Measurements from ENCODE around the gene CCDC158.

CCDC158 gene

DNA sequence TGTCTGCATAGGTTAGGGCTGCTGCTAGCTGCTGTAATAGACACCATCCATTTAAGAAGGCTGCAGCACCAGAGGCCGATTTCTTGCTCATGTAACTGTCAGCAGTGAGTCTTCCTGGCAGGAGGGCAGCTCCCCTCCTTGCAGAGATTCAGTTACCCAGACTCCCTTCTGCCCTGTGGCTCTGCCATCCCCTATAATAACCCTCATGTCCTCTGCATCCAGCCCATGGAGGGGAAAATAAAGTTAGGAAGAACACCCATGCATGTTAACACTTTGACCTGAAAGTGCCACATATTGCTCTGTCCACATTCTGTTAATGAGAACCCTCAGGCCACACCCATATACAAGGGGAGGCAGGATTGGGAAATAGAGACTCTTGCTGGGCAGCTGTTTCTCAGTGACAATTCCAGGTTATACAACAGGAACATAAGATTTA is 109.0 kb downstream of the CCDC158 start:
- H3K4me3 ChIP-seq (ENCODE audit: low read depth, low read length) = no peak overlapping the region
- TF ChIP-seq, protein P1, sequence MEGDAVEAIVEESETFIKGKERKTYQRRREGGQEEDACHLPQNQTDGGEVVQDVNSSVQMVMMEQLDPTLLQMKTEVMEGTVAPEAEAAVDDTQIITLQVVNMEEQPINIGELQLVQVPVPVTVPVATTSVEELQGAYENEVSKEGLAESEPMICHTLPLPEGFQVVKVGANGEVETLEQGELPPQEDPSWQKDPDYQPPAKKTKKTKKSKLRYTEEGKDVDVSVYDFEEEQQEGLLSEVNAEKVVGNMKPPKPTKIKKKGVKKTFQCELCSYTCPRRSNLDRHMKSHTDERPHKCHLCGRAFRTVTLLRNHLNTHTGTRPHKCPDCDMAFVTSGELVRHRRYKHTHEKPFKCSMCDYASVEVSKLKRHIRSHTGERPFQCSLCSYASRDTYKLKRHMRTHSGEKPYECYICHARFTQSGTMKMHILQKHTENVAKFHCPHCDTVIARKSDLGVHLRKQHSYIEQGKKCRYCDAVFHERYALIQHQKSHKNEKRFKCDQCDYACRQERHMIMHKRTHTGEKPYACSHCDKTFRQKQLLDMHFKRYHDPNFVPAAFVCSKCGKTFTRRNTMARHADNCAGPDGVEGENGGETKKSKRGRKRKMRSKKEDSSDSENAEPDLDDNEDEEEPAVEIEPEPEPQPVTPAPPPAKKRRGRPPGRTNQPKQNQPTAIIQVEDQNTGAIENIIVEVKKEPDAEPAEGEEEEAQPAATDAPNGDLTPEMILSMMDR (IDR thresholded peaks at IDR 0.05; ENCODE audit: borderline replicate concordance, insufficient read depth, low read depth, low read length) = no peak

DNA sequence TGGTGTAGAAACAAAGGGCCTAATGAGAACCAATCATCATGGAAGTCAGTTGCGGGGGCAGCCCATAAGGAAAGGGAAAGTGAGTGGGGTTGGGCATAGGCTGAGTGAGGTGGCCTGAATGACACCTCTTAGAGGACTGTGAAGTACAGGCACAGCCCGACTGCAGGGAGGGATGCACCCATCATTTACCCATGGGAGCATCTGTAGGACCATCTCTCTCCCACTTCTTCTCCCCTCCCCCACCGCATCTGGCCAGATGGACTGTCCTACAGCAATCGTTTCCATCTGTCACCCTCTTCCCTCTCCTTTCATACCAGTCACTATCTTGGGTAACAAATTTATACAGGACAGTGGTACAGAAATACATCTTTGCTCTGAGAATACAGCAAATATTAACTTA is 110.3 kb downstream of the CCDC158 start:
- TF ChIP-seq, protein P1 (IDR thresholded peaks at IDR 0.05; ENCODE audit: borderline replicate concordance, insufficient read depth, low read depth, low read length) = no peak
- no peak overlapping the region for H3K4me3 ChIP-seq (ENCODE audit: low read depth, low read length)

DNA sequence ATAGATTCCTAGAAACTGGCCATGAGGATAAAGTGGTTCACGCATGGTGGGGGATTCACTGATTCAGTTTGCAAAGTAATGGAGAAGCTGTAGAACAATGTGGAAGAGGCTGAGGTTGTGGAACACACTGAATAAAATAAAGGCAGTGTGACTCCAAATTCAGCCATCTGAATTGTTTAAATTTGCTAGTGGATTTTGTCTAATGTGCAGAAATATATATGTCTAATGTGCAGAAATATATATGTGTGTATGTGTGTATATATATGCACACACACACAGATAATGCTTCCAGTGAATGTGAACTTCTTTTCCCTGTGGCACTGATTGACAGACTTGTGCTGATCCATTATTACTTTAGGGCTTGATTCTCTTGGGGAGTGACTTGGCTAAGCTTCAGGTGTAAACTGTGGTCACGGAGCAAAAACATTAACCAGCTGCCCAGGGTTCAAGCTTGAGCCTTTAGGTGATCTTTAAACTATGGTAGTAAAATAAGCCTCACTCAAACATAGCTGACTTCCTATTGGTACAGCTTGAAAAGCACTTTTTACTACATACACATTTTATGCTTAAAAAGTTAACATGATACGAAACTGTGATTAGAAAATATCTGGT is 110.9 kb downstream of the CCDC158 start:
- TF ChIP-seq, protein P1 (IDR thresholded peaks at IDR 0.05; ENCODE audit: borderline replicate concordance, insufficient read depth, low read depth, low read length) = no peak
- H3K4me3 ChIP-seq (ENCODE audit: low read depth, low read length) = no peak overlapping the region

DNA sequence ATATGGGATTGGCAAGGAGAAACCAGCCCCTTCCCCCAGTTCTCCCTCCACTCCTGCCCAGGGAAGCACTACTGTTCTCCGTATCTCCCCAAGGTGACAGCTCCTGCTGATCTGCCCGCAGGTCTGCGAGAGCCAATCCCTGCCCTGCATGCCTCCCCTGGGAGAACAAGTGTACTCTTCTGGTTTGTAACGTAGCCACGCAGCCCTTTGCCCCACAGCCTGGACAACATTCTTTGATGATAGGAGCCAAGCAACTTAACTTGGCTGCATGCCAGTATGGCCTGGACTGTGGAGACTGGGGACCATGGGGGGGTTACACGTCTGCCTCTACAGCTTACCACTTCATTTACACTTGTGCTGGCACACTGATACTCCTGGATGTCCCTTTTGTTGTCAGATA is 112.4 kb downstream of the CCDC158 start:
- no peak overlapping the region for H3K4me3 ChIP-seq (ENCODE audit: low read depth, low read length)

DNA sequence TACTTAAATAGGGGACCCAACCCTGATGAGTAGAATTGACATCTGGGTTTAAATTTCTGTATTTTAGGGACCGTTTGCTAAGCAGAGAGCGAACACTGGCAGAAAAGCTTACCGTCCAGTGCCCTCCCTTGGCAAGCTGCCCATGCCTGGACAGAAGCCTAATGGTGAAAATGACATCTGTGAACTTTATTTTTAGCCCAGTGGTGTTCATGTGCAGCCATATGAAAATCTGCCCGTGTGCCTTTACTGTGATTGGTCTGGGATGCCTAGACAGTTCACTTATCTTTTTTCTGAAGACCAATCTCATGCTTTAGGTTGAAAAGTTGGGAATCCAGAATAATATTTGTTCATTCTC is 113.3 kb downstream of the CCDC158 start:
- no peak overlapping the region for H3K4me3 ChIP-seq (ENCODE audit: low read depth, low read length)
- TF ChIP-seq, protein P1 (IDR thresholded peaks at IDR 0.05; ENCODE audit: borderline replicate concordance, insufficient read depth, low read depth, low read length) = no peak

More for the DNA sequence above, 112.4 kb downstream of the CCDC158 start:
- TF ChIP-seq, protein P1 (IDR thresholded peaks at IDR 0.05; ENCODE audit: borderline replicate concordance, insufficient read depth, low read depth, low read length) = no peak

DNA sequence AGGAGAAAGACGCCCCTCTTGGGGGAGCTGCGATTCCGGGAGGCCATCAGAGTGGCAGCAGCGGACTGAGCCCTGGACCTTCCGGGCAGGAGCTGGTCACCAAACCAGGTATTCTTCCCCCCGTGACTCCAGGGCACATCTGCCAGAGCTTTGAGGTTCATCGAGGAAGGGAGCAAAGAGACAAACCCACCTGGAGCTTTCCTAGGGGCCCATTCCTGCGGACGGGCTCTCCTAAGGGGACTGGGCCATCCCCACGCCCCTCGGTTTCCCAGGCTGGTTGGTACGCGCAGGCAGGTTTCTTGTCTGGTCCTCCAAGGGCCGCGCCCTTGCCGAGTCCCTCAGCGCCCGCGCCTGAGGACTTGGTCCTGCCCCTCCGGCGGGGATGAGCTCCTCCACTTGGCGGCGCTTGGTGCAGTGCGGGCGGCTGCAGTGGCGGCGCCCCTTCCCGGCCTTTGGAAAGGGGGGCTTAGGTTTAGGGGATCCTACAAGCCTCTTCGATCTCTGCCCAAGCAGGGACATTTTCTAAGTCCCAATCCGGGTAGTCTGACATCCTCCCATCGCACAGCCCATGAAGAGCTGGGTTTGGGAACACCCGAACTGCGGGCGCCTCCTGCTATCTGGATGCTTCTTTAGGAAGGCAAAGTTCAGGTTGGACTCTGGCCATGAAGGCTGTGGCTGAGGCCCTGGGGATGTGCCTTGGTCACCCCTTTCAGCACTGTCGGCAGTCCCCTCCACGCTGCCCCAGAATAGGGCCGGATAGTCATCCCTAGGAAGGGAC is 113.9 kb downstream of the CCDC158 start:
- no peak overlapping the region for H3K4me3 ChIP-seq (ENCODE audit: low read depth, low read length)
- TF ChIP-seq, protein P1 (IDR thresholded peaks at IDR 0.05; ENCODE audit: borderline replicate concordance, insufficient read depth, low read depth, low read length) = no peak

All from GM12875 (cell line).